Measurements from ENCODE around the gene VAC14.
"Not testable (repeated sequence)": the region's sequence is repeated elsewhere in the genome, so short reads cannot be mapped to it uniquely, and the experiment has no call there.

Gene VAC14

DNA sequence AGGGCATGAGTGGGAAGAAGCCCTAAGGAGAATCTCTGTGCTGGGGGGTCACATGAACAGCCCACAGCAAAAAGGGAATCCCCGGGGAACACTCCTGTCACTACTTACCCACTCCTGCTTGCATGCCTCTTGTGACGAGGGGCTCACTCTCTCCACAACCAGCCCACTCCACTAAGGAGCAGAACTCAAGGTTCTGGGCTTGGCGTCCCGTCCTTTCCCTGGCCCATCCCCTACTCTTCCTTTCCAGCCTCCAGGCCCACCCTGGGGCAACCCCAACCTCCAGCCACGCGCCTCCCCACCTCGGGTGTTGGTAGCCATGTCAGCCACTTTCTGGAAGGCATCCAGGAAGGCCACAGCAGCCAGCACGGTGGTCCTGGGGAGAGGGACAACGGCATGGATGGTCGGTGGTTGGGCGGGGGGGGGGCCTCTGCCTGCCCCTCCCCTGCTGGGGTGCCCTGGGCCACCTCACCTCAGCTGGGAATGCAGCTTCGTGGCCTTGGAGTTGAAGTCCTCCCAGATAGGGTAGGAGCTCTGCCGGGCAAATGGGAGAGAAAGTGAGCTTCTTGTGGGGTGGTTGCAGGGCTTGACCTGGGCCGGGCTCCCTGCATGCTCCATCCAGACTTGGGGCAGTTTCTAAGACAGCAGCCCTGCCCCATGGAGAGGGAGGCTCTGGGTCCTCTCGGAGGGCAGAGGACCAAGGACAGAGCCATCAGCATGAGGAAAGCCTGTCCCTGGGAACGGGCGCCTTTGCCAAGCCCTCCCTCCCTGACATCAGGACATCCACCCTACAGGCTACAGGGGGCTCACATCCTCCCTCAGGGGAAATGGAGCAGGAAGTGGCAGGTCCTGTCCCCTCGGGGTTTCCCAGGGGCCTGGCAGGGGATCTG, 120.2 kb downstream of the VAC14 start:
- no peak for DNase-seq (ENCODE audit: low read depth)

DNA sequence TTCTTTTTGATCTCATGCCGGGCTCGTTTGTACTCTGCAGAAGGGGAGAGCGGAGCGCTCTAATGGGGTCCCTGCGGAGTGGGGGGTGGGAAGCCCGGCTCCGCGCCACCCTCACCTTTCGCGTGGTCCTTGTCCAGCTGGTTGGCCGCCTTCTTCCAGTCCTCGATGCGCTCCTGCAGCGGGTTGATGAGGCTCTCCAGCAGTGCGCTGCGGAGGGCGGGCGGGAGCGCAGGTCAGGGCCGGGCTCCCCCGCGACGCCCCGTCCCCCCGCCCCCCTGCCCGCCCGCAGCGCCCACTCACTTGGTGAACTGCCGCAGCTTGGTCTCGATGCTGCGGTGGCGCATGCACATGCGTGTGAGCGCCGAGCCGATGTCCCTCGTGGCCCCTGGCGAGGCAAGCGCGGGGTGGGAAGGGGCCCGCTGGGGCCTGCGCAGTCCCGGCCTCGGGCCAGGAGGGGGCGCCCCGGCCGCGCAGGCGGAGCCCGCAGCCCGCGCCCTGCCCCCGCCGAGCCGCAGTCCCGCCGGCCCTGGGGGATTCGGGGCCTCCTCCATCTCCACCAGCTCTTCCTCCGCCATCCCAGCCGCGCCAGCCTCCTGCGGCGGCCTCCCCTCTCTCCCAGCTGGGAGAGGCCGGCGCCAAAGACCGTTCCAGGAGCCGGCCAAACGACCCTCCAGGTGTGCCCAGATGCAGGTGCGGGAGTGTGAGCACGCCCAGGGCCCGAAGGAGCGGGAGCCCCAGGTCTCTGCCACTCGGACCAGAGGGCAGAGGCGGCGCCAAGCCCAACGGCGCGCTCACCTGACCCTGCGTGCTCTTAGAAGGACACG, 121.1 kb downstream of the VAC14 start:
- DNase-seq (ENCODE audit: low read depth): no peak

- DNase-seq (ENCODE audit: low read depth): no peak
Observed at GRCh38 chr16:70678898-70679670, 121.9 kb downstream of the VAC14 start.

GRCh38 chr16:70678121-70678897, 122.6 kb downstream of the VAC14 start:
- DNase-seq (ENCODE audit: low read depth): no peak

DNA sequence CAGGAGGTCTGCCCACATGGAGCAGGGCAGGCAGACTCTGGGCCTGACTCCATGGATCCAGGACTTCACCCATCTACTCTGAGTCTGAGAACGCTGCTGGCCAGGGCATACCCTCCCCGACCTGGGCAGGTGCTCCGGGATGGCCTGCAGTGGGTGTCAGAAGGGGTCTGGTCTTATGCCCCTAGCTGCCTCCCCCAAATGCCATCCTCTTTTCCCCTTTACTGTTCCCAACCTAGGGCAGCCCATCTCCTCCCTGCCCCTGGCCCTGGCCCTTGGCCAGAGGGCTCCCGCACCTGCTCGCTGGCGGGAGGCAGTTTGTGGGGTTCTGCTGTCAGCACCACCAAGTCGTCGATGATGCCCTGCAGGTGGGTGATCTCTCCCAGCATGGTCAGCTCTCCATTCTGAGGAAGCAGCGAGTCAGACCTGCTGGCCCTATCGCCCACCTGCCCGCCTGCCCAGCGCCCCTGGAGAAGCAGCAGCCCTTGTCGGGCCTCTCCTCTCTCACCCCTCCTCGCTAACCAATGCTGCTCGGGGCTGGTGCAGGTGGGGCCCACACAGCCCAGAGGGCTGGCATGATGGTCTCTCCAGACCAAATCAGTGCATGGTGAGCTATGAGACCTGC, 123.3 kb downstream of the VAC14 start:
- no peak for DNase-seq (ENCODE audit: low read depth)

- no peak for DNase-seq (ENCODE audit: low read depth)
Observed at GRCh38 chr16:70676675-70677498, 124.1 kb downstream of the VAC14 start.

DNA sequence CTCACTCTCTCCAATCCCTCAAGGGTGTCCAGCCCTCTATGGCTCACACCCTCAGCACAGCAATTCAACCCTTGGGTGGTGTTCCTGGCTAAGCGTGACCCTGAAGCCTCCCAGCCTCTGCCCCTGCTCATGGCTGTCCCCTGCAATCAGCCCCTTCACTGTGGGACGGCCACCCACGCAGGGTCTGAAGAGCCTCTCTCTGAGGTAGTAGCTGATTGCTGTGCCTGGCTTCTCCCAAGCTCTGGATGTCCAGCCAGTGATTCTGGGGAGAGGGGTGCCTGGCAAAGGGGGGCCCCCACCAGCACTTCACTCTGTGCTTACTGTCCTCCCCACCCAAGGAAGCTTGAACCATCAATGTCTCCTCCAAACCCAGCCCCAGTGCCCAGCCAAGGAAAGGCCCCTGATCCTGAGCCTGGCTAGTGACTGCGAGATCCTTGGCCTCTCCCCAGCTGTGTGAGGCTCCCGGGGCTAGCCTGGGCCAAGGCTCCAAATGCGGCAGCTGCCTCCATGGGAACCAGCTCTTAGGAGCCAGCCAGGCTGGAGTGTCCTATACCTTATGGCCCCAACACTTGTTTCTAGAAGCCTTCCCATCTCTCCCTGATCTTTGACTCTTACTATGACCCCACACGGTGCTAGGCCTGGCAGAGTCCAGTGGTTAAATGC, 125.0 kb downstream of the VAC14 start:
- DNase-seq (ENCODE audit: low read depth): no peak

DNA sequence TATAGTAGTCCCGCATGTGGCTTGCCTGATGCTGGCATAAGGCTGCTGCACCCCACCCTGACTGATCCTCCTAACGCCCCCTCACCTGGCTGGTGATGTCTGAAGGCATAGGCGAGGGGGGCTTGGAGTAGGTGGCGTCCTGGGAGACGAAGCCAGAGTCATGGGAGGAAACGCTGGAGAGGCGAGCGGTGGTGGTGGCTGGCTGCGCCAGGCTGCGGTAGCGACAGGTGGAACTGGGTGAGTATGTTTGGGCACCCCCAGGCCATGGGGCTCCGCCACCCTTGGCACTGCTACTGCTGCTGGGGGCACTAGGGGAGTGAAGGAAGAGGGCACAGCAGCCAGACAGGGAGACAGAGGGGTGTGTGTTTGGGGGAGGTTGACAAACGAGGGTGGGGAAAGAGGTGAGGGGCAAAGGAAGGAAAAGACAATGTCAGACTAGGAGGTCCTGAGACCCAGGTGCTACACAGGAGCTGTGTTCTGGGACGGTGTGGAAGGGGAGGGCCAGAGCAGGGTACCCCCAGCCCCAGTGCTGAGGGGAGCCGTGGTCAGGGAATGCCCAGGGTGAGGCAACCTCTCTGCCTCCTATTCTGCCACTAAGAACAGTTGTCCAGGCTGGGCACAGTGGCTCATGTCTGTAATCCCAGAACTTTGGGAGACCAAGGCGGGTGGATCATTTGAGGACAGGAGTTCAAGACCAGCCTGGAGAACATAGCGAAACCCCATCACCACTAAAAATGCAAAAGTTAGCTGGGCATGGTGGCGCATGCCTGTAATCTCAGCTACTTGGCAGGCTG, 126.5 kb downstream of the VAC14 start:
- no peak for DNase-seq (ENCODE audit: low read depth)

- DNase-seq (ENCODE audit: low read depth): not testable (repeated sequence)
Observed at GRCh38 chr16:70670938-70671337, 130.0 kb downstream of the VAC14 start.

DNA sequence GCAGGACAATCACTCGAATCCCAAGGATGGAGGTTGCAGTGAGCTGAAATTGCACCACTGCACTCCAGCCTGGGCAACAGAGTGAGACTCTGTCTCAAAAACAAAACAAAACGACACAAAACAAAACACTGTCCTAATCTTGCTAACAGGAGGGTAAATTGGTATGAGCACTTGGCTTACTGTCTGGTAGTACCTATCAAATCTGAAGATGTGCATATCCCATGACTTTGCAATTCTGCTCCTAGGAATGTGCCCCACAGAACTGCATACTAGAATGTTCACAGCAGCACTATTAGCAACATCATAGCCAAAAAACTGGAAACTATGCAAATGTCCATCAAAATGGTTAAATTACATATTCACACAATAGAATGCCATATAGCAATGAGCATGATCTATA, 130.8 kb downstream of the VAC14 start:
- no peak for DNase-seq (ENCODE audit: low read depth)

DNA sequence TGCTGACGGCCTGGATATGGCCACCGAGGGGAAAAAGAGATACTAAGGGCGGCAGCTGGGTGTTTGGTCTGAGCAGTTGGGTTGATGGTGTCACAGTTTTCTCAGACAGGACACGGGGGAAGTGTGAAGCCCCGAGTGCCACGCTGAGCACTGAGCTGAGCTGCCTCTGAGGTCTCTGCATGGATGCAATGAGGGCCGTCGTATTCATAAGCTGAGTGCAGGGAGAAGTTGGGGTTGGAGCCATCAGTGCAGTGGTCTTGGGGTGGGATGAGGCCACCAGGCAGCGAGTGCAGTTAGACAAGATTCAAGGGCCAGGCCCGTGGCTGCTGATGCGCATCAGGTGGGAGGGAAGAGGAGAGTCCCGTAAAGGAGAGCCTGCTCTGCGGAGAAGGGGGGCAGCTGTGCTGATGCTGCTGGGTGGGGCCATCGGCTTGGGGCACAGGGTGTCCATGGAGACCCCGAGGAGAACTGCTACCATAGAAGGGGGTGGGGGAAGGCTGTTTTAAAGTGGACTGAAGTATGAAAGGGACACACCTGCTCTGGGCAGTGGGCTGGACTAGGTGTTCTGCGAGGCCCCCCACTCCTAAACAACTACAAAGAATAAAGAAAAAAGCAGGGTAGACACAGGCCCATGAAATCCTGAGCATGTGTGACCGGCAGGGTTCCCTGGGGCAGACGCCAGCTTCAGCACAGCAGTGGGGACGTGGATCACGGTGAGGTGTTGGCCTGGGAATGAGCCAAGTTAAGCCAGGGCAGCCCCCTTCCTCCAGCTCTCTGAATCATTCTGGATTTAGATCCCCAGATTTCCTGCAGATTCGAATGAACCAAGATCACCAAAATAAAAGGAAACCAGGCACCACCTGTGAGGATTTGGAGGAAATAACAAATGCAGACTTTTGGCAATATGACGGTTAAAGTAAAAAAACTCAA, 134.9 kb downstream of the VAC14 start:
- no peak for DNase-seq (ENCODE audit: low read depth)

DNA sequence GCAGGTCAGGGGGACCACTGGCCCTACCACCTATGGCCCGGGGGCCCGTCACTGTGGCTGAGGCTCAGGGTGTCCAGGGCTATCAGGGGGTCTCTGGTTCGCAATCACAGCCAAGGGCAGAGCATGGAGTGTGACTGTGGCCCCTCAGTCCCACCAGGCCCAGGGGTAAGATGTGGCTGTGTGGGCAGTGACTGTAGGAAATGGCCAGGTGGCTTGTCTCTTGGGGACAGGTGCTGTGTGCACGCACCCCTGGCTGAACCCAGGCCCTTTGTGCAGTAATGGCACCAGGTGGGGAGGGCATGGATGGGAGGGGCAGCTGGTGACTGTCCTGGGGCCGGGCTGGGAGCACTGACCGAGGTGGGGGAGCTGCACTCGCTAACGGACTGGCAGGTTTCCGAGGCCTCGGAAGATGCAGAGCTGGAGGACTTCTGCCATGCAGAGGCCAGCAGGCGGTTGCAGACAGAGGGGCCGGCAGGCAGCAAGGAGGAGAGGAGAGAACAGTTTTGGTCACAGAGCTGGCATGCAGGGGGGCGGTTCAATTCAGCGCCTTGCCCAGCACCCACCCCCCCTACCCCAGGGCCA, 135.8 kb downstream of the VAC14 start:
- DNase-seq (ENCODE audit: low read depth): no peak

DNA sequence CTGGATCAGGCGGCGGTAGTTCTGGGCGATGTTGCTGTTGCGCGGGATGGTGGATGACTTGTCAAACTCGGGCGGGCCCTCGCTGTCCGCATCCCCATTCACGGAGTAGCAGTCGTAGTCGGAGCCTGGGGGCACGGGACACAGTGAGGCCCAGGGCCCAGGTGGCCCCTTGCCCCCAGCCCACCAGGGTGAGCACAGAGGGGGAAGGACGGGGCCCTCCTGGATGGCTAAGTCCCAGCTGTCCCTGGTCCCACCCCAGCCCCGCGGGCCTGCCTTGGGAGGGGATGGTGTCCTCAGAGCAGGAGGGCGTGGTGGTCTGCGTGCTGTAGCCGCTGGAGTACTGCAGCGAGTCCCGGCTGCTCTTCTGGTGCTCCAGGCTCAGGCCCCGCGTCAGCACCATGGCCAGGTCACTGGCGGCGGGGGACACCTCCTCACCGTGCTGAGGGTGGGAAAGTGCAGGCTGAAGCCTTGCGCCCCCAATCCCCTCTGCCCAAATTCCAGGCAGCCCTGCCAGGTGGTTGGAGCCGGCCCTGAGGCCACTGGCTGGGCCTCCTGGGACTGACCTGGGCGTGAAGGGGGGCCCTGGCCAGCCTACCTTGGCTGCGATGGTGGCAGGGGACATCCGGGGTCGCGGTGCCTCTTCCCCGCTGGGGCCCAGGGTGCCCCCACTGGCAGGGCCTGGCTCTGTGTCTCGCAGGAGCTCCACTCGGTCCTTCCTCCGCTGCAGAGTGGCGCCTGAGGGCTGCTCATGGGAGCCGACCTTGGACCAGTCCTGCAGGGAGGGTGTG, 136.4 kb downstream of the VAC14 start:
- no peak for DNase-seq (ENCODE audit: low read depth)

GRCh38 chr16:70663524-70664324, 137.2 kb downstream of the VAC14 start:
- DNase-seq (ENCODE audit: low read depth): no peak

DNA sequence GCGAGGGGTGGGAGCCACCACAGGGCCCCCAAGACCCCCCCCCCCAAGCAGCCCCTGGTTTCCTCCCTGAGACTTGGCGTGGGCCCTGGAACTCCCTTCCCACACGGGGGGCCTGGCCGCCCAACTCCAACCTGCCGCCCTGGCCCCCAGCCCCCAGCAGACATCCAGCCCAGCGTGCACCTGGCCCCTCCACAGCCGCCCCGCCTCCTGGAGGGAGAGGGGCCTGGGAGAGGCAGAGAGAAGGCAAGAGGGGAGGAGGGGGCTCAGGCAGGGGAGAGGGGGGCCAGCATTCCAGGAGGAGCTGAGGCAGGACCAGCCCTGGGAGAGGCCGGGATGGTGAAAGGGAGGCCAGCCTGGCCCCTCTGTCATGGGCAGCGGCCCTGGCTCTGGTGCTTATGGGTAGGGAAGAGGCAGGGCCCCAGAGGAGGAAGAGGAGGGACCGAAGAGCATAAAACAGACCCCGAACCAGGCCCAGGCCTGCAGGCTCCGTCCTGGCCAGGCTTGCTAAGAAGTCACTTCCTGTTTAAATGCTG, 137.9 kb downstream of the VAC14 start:
- no peak for DNase-seq (ENCODE audit: low read depth)
